SW480 (cell line): ENCODE data around the gene TBCD.
"Not testable (repeated sequence)": the region's sequence is repeated elsewhere in the genome, so short reads cannot be mapped to it uniquely, and the experiment has no call there.

ENCODE experiments used
- DNase-seq: peaks from one replicate; pipeline ENCODE4 v3.0.0-alpha.2; 2016; ENCODE audit warnings: low spot score

The TBCD gene

GRCh38 chr17:82729479-82730260 lies 22.2 kb upstream of the TBCD start:
- DNase-seq: no peak

- DNase-seq: no peak
Measured at GRCh38 chr17:82732118-82732743, 19.6 kb upstream of the TBCD start.

- DNase-seq: no peak
Measured at GRCh38 chr17:82734987-82735866, 16.6 kb upstream of the TBCD start, which contains the start of gene FN3K. TSS of gene FN3K (plus strand) at chr17:82735615. CDS start at chr17:82735637, 22 bp downstream.

- no peak for DNase-seq
Measured at GRCh38 chr17:82736511-82737185, 15.2 kb upstream of the TBCD start.

- DNase-seq: no peak
Measured at GRCh38 chr17:82737967-82738877, 13.6 kb upstream of the TBCD start.

GRCh38 chr17:82740906-82741759 lies 10.7 kb upstream of the TBCD start:
- no peak for DNase-seq

GRCh38 chr17:82743344-82744219 lies 8.3 kb upstream of the TBCD start:
- no peak for DNase-seq

- not testable (repeated sequence) for DNase-seq
Measured at GRCh38 chr17:82744736-82745135, 7.1 kb upstream of the TBCD start.

GRCh38 chr17:82745524-82745923 lies 6.3 kb upstream of the TBCD start:
- DNase-seq: no peak

GRCh38 chr17:82748756-82749155 lies 3.1 kb upstream of the TBCD start:
- DNase-seq: no peak

GRCh38 chr17:82750241-82750908 lies 1.5 kb upstream of the TBCD start:
- no peak for DNase-seq

- DNase-seq: no peak
Measured at GRCh38 chr17:82751171-82751570, 694 bp upstream of the TBCD start.

- peak; percentile 22 for DNase-seq
Measured at GRCh38 chr17:82752371-82753200, 721 bp downstream of the TBCD start.

- no peak for DNase-seq
Measured at GRCh38 chr17:82753201-82753464, 1.3 kb downstream of the TBCD start.

GRCh38 chr17:82754297-82755208 lies 2.7 kb downstream of the TBCD start:
- DNase-seq: no peak

- DNase-seq: no peak
Measured at GRCh38 chr17:82756166-82756565, 4.3 kb downstream of the TBCD start.

GRCh38 chr17:82765371-82765770 lies 13.5 kb downstream of the TBCD start:
- no peak for DNase-seq
